ENCODE data around the gene GNB4.

- TF ChIP-seq POLR2A (IDR thresholded peaks at IDR 0.05) (no peak), CTCF (IDR thresholded peaks at IDR 0.05) (no peak)
Observed at GRCh38 chr3:179355996-179356395, 95.3 kb downstream of the GNB4 start.

Measured in thyroid gland (tissue), 4 donors.